GM19238 (cell line): ENCODE results near the gene KLHL2.

Experiments
- DNase-seq: peaks from one replicate; pipeline ENCODE4 v3.0.0; 2011; ENCODE audit warnings: low spot score; ENCODE audit not compliant: insufficient read length

KLHL2 gene

GRCh38 chr4:165361810-165362209, 154.4 kb downstream of the KLHL2 start:
- DNase-seq = no peak

- DNase-seq = no peak
Measured at GRCh38 chr4:165364452-165365080, 157.2 kb downstream of the KLHL2 start.

GRCh38 chr4:165367040-165367439, 159.7 kb downstream of the KLHL2 start:
- DNase-seq = no peak

- no peak for DNase-seq
Measured at GRCh38 chr4:165368114-165368513, 160.8 kb downstream of the KLHL2 start.

- DNase-seq = no peak
Measured at GRCh38 chr4:165368567-165368966, 161.2 kb downstream of the KLHL2 start.

GRCh38 chr4:165369522-165369921, 162.2 kb downstream of the KLHL2 start:
- DNase-seq = no peak

GRCh38 chr4:165370530-165370929, 163.2 kb downstream of the KLHL2 start:
- no peak for DNase-seq
